ENCODE results near the gene WFDC5.

The WFDC5 gene, protein sequence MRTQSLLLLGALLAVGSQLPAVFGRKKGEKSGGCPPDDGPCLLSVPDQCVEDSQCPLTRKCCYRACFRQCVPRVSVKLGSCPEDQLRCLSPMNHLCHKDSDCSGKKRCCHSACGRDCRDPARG

DNA sequence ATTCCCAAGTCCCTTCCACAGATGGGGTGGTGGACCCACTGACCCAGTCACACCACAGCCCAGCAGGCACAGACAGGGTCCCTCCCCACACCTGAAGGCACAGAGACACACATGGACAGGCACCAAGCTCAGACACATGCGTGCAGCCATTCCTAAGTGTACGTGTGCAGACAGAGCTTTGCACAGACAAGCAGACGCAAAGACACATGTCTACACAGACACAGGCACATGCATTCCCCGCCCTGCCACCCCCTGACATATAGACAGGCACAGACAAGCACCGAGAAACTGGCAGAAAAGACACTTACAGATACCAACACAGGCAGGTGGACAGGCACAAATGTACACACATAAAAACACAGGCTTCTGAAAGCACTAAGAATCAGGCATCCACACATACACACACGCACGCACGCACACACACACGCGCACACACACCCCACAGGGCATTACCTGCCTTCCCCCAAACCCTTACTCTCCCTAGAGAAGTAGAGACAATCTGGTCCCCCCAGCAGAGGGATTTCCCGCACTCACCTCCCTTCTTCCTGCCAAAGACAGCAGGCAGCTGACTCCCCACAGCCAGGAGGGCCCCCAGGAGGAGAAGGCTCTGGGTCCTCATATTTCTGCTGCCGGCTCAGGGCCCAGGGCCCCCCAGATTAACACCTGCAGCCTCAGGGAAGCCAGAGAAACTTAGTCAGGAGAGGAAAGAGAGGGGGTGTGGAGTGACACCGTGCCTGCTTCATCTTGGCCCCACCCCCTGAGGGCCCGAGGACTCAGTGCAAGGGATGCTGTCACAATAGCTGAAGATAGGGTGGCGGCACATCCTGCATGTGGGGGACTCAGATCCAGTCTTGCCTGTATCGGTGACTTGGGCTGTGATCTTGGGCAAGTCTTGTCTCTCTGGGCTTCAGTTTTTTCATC is at the start of gene WFDC5:
Gene WFDC5 (minus strand): TSS at position 710 of the 921 bp plus-strand sequence. CDS start 91 bp downstream, at position 619.
- ChIA-PET CTCF (interaction anchor here (0.6 to 3.8 kb wide), 4 partner anchors 19 to 198 kb away, joined by 4 to 34 read pairs (median 20); no protein-coding TSS in a partner anchor), POLR2A (no interaction called here)
- no peaks in the 10 kb centered on the region for H3K36me3 ChIP-seq (ENCODE audit: control insufficient read depth in 2 of 2, insufficient read depth in 1 of 2, low read length in 2 of 2)

DNA sequence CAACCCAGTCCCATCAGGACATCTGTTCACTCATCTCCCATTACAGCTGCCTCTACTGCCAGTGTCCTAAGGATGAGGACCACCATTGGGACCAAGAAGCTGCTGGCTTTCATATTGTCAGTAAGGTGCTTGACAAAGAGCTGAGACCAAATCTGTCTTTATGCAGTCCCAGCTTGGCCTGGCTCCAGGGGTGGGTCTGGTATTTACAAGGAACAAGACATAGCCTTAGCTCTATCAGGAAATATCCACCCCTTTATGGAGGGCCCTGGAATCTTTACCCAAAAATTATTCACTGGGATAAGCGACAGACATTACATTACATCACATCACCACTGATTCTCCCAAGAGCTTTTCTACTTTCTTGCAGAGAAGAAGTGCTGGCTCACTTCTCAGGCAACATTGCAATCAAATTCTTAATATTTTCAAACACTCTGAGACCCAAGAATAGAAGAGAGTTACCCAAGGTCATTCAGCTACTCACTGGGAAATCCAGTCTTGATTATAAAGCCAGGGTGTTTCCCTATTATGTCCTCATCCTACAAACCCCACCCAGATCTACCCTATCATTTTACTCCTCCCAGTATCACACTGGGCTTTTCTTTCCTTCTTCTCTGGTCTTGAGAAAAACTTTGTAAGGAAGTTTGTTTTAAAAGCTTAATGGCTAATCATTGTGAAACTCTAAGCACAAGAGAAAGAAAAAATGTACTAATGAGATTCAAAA is 48.3 kb upstream of the WFDC5 start:
- ChIA-PET POLR2A (no interaction called here), CTCF (interaction anchor here (0.6 to 2.2 kb wide), 3 partner anchors 130 to 337 kb away, joined by 4 to 9 read pairs (median 4); no protein-coding TSS in a partner anchor)
- Histone ChIP-seq H3K27ac (ENCODE audit: extremely low read depth, low read depth, low read length) (no peak overlapping the region), H3K4me3 (ENCODE audit: low read depth, low read length) (no peak overlapping the region), H3K36me3 (ENCODE audit: control insufficient read depth in 2 of 2, insufficient read depth in 1 of 2, low read length in 2 of 2) (no peaks in the 10 kb centered on the region), H3K4me1 (ENCODE audit: control insufficient read depth, insufficient read depth, low read length) (no peaks in the 10 kb centered on the region), H3K9me3 (ENCODE audit: control insufficient read depth, insufficient read depth, low read depth, low read length) (no peaks in the 10 kb centered on the region; the same call in 1 of the 2 replicates)
- TF ChIP-seq ZNF157 (tag by site-specific recombination; IDR thresholded peaks at IDR 0.05): no peak
- TF ChIP-seq ZNF677 (tag by site-specific recombination; IDR thresholded peaks at IDR 0.05): no peak
- TF ChIP-seq ZNF416 (tag by site-specific recombination; IDR thresholded peaks at IDR 0.05): no peak

More for the DNA sequence above, at the start of gene WFDC5:
- H3K4me3 ChIP-seq (ENCODE audit: low read depth, low read length): no peak within 1 kb of the TSS
- H3K9me3 ChIP-seq (ENCODE audit: control insufficient read depth, insufficient read depth, low read depth, low read length): no peaks in the 10 kb centered on the region
- H3K4me1 ChIP-seq (ENCODE audit: control insufficient read depth, insufficient read depth, low read length): no peaks in the 10 kb centered on the region
- H3K27ac ChIP-seq (ENCODE audit: extremely low read depth, low read depth, low read length): no peak within 1 kb of the TSS
- TF ChIP-seq ZFHX2 (tag by site-specific recombination; conservative IDR thresholded peaks at IDR 0.05) (no peak), ZNF837 (tag by site-specific recombination; IDR thresholded peaks at IDR 0.05) (no peak), ZNF404 (tag by site-specific recombination; IDR thresholded peaks at IDR 0.05) (no peak), ZNF121 (tag by site-specific recombination; IDR thresholded peaks at IDR 0.05) (no peak), ZNF114 (tag by site-specific recombination; IDR thresholded peaks at IDR 0.05) (no peak), ZNF132 (tag by site-specific recombination; IDR thresholded peaks at IDR 0.05; ENCODE audit: borderline replicate concordance) (no peak), MZF1 (tag by site-specific recombination; IDR thresholded peaks at IDR 0.05; ENCODE audit: borderline replicate concordance) (no peak), ZNF629 (tag by site-specific recombination; IDR thresholded peaks at IDR 0.05) (no peak), ZNF76 (tag by site-specific recombination; IDR thresholded peaks at IDR 0.05; ENCODE audit: borderline replicate concordance, low read depth) (no peak), GLIS1 (tag by site-specific recombination; IDR thresholded peaks at IDR 0.05) (peak; percentile 88), ZNF335 (tag by site-specific recombination; conservative IDR thresholded peaks at IDR 0.05) (peak; percentile 47; the same call in 1 of the 2 replicates), ZNF596 (tag by site-specific recombination; IDR thresholded peaks at IDR 0.05) (no peak), GLIS2 (tag by site-specific recombination; IDR thresholded peaks at IDR 0.05) (0 out of 2 replicates have a peak, but pooled peaks have one; percentile 31), ZNF366 (tag by site-specific recombination; conservative IDR thresholded peaks at IDR 0.05) (no peak), ZBTB20 (tag by site-specific recombination; IDR thresholded peaks at IDR 0.05) (no peak), ZNF155 (tag by site-specific recombination; IDR thresholded peaks at IDR 0.05) (no peak), ZNF2 (tag by site-specific recombination; IDR thresholded peaks at IDR 0.05) (no peak), ZNF302 (tag by site-specific recombination; IDR thresholded peaks at IDR 0.05; ENCODE audit: low read depth) (no peak), ZNF560 (tag by site-specific recombination; IDR thresholded peaks at IDR 0.05; ENCODE audit: borderline replicate concordance) (no peak), KLF7 (tag by site-specific recombination; IDR thresholded peaks at IDR 0.05; ENCODE audit: borderline replicate concordance) (no peak)
- TF ChIP-seq, protein P1, sequence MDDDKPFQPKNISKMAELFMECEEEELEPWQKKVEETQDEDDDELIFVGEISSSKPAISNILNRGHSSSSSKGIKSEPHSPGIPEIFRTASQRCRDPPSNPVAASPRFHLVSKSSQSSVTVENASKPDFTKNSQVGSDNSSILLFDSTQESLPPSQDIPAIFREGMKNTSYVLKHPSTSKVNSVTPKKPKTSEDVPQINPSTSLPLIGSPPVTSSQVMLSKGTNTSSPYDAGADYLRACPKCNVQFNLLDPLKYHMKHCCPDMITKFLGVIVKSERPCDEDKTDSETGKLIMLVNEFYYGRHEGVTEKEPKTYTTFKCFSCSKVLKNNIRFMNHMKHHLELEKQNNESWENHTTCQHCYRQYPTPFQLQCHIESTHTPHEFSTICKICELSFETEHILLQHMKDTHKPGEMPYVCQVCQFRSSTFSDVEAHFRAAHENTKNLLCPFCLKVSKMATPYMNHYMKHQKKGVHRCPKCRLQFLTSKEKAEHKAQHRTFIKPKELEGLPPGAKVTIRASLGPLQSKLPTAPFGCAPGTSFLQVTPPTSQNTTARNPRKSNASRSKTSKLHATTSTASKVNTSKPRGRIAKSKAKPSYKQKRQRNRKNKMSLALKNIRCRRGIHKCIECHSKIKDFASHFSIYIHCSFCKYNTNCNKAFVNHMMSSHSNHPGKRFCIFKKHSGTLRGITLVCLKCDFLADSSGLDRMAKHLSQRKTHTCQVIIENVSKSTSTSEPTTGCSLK (tag by site-specific recombination; IDR thresholded peaks at IDR 0.05): no peak
